ENCODE results near the gene ORM1. TPM values are rescaled to one million over a fixed set of nuclear protein-coding genes. Genes with fewer than 3 reads are reported as not detected.

ORM1 gene
- total RNA-seq, 1 experiment from 2014 or later = 27.5 TPM

- H3K4me3 Mint-ChIP-seq (ENCODE audit: unreplicated experiment) = no peak overlapping the region
- CTCF ChIA-PET = interaction anchor here (0.8 kb wide), 1 partner anchor 233 kb away, joined by 4 read pairs; no protein-coding TSS in a partner anchor
- POLR2A ChIA-PET = no interaction called here
Observed at GRCh38 chr9:114314881-114315722, 7.8 kb upstream of the ORM1 start.

GRCh38 chr9:114315723-114316363 is 7.1 kb upstream of the ORM1 start:
- H3K36me3 Mint-ChIP-seq (ENCODE audit: insufficient read depth, unreplicated experiment) = peaks cover 13% of the 10 kb centered on the region
- H3K27me3 ChIP-seq (replicated peaks; ENCODE audit: control insufficient read depth, insufficient read depth, low read length) = no peaks in the 10 kb centered on the region
- DNase-seq = peak in 1 of 2 experiments; percentile 14
- H3K27ac Mint-ChIP-seq (ENCODE audit: unreplicated experiment) = no peak overlapping the region
- H3K36me3 ChIP-seq (ENCODE audit: control insufficient read depth, insufficient read depth, low read length) = no peaks in the 10 kb centered on the region
- no peak overlapping the region for H3K4me3 ChIP-seq (ENCODE audit: low read depth, low read length)
- H3K9me3 Mint-ChIP-seq (ENCODE audit: unreplicated experiment) = no peaks in the 10 kb centered on the region
- no peak overlapping the region for H3K4me3 Mint-ChIP-seq (ENCODE audit: unreplicated experiment)
- no peaks in the 10 kb centered on the region for H3K27me3 Mint-ChIP-seq (ENCODE audit: insufficient read depth, unreplicated experiment)
- H3K4me1 ChIP-seq = no peaks in the 10 kb centered on the region; the same call in 1 of the 2 replicates
- intact Hi-C loops (cut with micrococcal nuclease; ENCODE audit: unreplicated experiment) = no loop called here
- H3K4me1 Mint-ChIP-seq (ENCODE audit: low read depth, unreplicated experiment) = peaks cover 8% of the 10 kb centered on the region
- no peaks in the 10 kb centered on the region for H3K9me3 ChIP-seq
- BruUV-seq (replicated peaks) = no TSS peak
- TF ChIP-seq CTCF (IDR thresholded peaks at IDR 0.05; ENCODE audit: insufficient read depth in 1 of 2, low read depth in 1 of 2, low read length in 1 of 2, severe bottlenecking in 1 of 2, unreplicated experiment in 1 of 2) = no peak
- ChIA-PET CTCF (no interaction called here), POLR2A (no interaction called here)

More at GRCh38 chr9:114314881-114315722, 7.8 kb upstream of the ORM1 start:
- peak overlapping the region; percentile 15 for H3K27ac Mint-ChIP-seq (ENCODE audit: unreplicated experiment)
- H3K9me3 Mint-ChIP-seq (ENCODE audit: unreplicated experiment) = no peaks in the 10 kb centered on the region
- H3K27me3 ChIP-seq (replicated peaks; ENCODE audit: control insufficient read depth, insufficient read depth, low read length) = no peaks in the 10 kb centered on the region
- intact Hi-C loops (cut with micrococcal nuclease; ENCODE audit: unreplicated experiment) = no loop called here
- H3K4me3 ChIP-seq (ENCODE audit: low read depth, low read length) = no peak overlapping the region
- peaks cover 8% of the 10 kb centered on the region for H3K4me1 Mint-ChIP-seq (ENCODE audit: low read depth, unreplicated experiment)
- no peak for TF ChIP-seq CTCF (IDR thresholded peaks at IDR 0.05; ENCODE audit: insufficient read depth in 1 of 2, low read depth in 1 of 2, low read length in 1 of 2, severe bottlenecking in 1 of 2, unreplicated experiment in 1 of 2)
- H3K36me3 ChIP-seq (ENCODE audit: control insufficient read depth, insufficient read depth, low read length) = peaks cover 1% of the 10 kb centered on the region; the same call in 1 of the 2 replicates
- H3K36me3 Mint-ChIP-seq (ENCODE audit: insufficient read depth, unreplicated experiment) = peaks cover 21% of the 10 kb centered on the region
- H3K9me3 ChIP-seq = no peaks in the 10 kb centered on the region
- no peaks in the 10 kb centered on the region for H3K27me3 Mint-ChIP-seq (ENCODE audit: insufficient read depth, unreplicated experiment)
- H3K4me1 ChIP-seq = no peaks in the 10 kb centered on the region; the same call in 1 of the 2 replicates
- no TSS peak for BruUV-seq (replicated peaks)
- DNase-seq = peak in 1 of 2 experiments; percentile 22

GRCh38 chr9:114316605-114317230 is 6.2 kb upstream of the ORM1 start:
- intact Hi-C loops (cut with micrococcal nuclease; ENCODE audit: unreplicated experiment) = no loop called here
- no peaks in the 10 kb centered on the region for H3K27me3 Mint-ChIP-seq (ENCODE audit: insufficient read depth, unreplicated experiment)
- peaks cover 8% of the 10 kb centered on the region for H3K4me1 Mint-ChIP-seq (ENCODE audit: low read depth, unreplicated experiment)
- TF ChIP-seq CTCF (IDR thresholded peaks at IDR 0.05; ENCODE audit: insufficient read depth in 1 of 2, low read depth in 1 of 2, low read length in 1 of 2, severe bottlenecking in 1 of 2, unreplicated experiment in 1 of 2) = no peak
- no peaks in the 10 kb centered on the region for H3K9me3 Mint-ChIP-seq (ENCODE audit: unreplicated experiment)
- peaks cover 7% of the 10 kb centered on the region for H3K36me3 Mint-ChIP-seq (ENCODE audit: insufficient read depth, unreplicated experiment)
- Histone ChIP-seq H3K36me3 (ENCODE audit: control insufficient read depth, insufficient read depth, low read length) (no peaks in the 10 kb centered on the region), H3K4me3 (ENCODE audit: low read depth, low read length) (no peak overlapping the region), H3K4me1 (no peaks in the 10 kb centered on the region; the same call in 1 of the 2 replicates), H3K27me3 (replicated peaks; ENCODE audit: control insufficient read depth, insufficient read depth, low read length) (no peaks in the 10 kb centered on the region), H3K9me3 (no peaks in the 10 kb centered on the region)
- peak in 1 of 2 experiments; percentile 13 for DNase-seq
- ChIA-PET POLR2A (no interaction called here), CTCF (interaction anchor here (0.6 kb wide), 1 partner anchor 26 kb away, joined by 3 read pairs; no protein-coding TSS in a partner anchor)
- no TSS peak for BruUV-seq (replicated peaks)
- no peak overlapping the region for H3K4me3 Mint-ChIP-seq (ENCODE audit: unreplicated experiment)
- peak overlapping the region; percentile 75 for H3K27ac Mint-ChIP-seq (ENCODE audit: unreplicated experiment)

Data from Caco-2 (cell line).